ENCODE measurements around the gene GPSM1.
A peak's percentile ranks its signal among the peaks of the same experiment; 100 is the strongest.

Gene GPSM1

DNA sequence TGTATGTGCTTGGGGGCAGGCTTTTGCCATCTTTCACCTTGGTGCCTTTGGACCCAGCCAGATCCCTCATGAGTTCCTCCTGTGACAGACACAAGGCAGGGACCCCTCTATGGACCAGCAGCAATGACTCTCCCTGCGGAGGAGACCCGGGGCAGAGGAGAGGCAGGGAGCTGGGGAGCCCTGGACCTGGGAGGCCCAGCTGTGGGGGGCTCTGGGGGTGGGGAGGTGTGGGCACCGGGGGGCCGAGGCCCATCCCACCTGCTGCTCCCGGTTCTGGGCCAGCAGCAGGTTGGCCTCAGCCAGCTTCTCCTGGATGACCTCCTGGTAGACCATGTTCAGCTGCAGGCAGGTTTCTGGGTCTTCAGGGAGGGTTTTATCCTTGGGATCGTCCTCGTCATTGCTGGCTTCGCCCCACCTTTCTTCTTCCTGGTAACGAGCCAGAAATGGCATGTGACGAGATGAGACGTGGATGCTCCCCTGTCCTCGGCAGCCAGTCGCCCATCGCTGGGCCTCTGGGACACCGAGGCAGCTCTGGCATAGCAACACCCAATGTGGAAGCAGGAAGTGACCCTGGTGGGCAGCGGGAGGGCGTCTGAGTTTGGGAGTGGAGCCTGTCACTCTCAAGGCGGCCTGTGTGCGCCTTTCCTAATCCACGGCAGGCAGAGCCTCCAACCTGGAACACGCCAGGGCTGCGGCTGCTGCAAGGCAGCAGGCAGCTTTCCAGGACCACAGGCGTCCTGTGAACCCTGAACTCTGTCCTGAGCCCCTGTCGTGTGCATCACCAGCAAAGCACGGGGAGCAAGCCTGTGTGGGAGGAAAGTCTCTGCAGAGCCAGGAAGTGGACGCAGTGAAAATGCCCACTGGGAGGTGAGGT is 68.2 kb downstream of the GPSM1 start:
- DNase-seq (ENCODE audit: low read depth): no peak
- no peak overlapping the region for H3K4me3 ChIP-seq (ENCODE audit: low read length)
- TF ChIP-seq, protein P1, sequence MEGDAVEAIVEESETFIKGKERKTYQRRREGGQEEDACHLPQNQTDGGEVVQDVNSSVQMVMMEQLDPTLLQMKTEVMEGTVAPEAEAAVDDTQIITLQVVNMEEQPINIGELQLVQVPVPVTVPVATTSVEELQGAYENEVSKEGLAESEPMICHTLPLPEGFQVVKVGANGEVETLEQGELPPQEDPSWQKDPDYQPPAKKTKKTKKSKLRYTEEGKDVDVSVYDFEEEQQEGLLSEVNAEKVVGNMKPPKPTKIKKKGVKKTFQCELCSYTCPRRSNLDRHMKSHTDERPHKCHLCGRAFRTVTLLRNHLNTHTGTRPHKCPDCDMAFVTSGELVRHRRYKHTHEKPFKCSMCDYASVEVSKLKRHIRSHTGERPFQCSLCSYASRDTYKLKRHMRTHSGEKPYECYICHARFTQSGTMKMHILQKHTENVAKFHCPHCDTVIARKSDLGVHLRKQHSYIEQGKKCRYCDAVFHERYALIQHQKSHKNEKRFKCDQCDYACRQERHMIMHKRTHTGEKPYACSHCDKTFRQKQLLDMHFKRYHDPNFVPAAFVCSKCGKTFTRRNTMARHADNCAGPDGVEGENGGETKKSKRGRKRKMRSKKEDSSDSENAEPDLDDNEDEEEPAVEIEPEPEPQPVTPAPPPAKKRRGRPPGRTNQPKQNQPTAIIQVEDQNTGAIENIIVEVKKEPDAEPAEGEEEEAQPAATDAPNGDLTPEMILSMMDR (conservative IDR thresholded peaks at IDR 0.05; ENCODE audit: low read depth, low read length): no peak

DNA sequence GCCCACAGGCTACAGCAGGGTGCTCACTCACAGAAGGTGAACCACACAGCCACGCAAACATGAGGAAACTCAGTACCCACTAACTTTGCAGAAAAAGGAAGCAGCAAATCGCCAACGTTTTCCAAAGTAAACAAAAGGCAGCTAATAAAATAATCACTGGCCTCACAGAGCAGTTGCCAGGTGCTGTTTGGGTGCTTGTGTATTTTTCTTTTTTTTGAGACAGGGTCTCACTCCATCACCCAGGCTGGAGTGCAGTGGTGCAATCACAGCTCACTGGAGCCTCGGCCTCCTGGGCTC is 68.8 kb downstream of the GPSM1 start:
- H3K4me3 ChIP-seq (ENCODE audit: low read length): no peak overlapping the region
- TF ChIP-seq, protein P1 (conservative IDR thresholded peaks at IDR 0.05; ENCODE audit: low read depth, low read length): no peak
- no peak for DNase-seq (ENCODE audit: low read depth)

DNA sequence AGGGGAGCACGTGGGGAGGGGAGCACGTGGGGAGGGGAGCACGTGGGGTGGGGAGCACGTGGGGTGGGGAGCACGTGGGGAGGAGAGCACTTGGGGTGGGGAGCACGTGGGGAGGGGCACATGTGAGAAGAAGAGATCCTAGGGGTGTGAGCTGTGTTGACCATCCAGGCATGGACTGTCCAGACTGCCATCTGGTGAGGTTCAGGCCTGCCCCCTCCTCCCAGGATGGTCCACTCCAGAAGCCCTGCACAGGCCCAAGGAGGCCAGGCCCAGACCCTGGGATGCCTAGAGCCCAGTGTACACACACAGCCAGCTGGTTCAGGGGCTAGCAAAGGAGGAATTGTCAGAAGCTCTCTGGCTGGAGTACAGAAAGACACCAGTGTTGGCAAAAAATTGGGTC is 70.3 kb downstream of the GPSM1 start:
- no peak overlapping the region for H3K4me3 ChIP-seq (ENCODE audit: low read length)
- TF ChIP-seq, protein P1 (conservative IDR thresholded peaks at IDR 0.05; ENCODE audit: low read depth, low read length): no peak
- DNase-seq (ENCODE audit: low read depth): no peak

DNA sequence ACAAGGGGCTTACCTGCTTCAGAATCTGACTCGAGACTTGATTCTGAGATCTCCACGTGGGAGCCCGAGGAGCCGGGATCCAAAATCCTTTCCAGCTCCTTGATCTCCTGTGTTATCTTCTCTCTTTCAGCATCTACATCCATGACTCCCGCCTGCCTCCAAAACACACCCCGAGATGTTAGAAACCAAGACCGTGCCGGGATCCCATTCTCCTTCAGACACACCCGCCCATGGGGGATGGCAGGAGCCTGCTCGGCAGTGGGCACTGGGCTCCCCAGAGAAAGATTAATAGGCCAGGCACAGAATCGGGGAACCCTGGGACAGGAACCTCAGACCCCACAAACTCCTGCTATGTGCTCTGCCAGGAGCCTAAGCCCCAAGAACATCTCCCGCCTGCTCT is 70.9 kb downstream of the GPSM1 start:
- DNase-seq (ENCODE audit: low read depth): no peak
- TF ChIP-seq, protein P1 (conservative IDR thresholded peaks at IDR 0.05; ENCODE audit: low read depth, low read length): no peak
- H3K4me3 ChIP-seq (ENCODE audit: low read length): no peak overlapping the region

DNA sequence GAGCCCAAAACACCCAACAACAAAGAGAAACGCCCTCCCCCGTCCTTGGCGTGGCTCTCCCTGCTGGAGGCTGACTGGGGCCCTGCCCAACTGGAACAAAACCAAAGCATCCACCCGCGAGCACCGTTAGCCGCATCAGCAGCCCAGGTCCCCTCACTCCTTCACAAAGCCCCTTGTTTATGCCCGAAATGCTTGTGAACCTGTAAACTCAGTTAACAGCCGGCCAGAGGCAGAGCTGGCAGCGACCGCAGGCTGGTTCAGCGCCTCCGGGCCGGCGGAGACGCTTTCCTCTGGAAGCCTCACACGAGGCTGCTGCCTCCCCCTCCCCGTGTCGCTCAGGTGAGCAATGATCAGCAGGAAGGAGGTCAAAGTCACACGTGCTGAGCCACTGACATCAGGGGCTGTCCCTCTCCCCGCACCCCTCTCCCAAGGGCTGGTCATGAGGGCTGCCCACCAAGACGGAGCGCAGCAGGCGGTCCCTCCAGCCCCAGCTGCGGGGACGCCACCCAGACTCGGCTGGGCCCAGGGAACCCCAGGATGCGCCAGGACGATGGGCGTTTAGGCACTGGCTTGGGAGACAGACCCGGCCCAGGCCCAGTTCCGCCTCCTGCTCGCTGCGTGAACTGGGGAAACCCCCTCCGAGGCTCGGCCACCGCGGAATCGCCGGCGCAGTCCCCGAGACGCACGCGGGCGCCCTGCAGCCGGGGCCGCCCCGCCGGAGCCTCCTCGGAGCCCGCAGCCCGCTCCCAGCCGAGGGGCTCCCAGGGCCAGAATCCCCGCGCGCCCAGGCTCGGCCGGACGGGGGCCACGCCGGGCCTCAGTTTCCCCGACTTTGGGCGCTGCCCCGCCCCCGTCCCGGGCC is 72.1 kb downstream of the GPSM1 start:
- no peak for DNase-seq (ENCODE audit: low read depth)
- TF ChIP-seq, protein P1 (conservative IDR thresholded peaks at IDR 0.05; ENCODE audit: low read depth, low read length): no peak
- peak overlapping the region; percentile 82 for H3K4me3 ChIP-seq (ENCODE audit: low read length)

DNA sequence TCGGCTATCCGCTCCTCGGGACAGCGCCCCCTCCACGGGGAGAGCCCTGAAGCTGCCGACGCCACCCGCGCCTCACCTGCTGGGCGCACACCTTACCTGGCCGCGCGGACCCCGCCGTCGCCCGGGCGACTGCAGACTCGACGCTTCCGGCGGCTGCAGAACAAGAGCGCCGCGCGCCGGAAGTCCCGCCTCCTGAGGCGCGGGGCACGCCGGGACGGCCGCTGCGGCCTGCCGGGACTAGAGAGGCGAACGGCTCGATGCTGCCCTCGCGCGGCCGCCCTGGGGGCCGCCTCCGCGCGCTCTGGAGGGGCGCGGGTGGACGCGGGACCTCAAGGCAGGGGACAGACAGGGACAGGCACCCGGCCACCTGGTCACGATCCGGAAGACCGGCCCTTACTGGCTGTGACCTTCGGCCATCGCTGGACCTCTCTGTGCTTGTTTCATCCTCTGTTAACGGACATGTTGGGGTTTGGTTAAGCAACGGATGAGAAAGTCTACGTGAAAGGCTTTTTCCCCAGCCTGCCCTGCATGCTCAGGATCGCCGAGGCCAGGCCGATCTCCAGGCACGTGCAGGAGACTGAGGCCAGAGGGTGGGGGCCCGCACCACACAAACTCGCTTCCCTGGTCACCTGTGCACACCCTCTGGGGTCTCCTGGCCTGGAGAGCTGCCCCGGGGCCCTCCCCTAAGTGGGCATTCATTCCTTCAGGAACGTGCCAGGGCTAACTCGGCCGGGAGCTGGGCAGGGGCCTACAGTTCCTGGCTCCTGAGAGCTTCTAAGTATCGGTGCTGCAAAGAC is 72.9 kb downstream of the GPSM1 start, which contains the start of gene SNAPC4:
Gene SNAPC4, minus strand, starts transcription at position 133 of the 797 bp plus-strand sequence. CDS start 1,742 bp downstream, outside the sequence.
- DNase-seq (ENCODE audit: low read depth): peak; percentile 29
- TF ChIP-seq, protein P1 (conservative IDR thresholded peaks at IDR 0.05; ENCODE audit: low read depth, low read length): peak; percentile 69
- H3K4me3 ChIP-seq (ENCODE audit: low read length): peak within 1 kb of the TSS; percentile 82
